Measurements from ENCODE around the gene DEF6. TPM values are rescaled to one million over a fixed set of nuclear protein-coding genes. Genes with fewer than 3 reads are reported as not detected.

The DEF6 gene
- total RNA-seq, 1 experiment from 2014 or later: 0.59 TPM

DNA sequence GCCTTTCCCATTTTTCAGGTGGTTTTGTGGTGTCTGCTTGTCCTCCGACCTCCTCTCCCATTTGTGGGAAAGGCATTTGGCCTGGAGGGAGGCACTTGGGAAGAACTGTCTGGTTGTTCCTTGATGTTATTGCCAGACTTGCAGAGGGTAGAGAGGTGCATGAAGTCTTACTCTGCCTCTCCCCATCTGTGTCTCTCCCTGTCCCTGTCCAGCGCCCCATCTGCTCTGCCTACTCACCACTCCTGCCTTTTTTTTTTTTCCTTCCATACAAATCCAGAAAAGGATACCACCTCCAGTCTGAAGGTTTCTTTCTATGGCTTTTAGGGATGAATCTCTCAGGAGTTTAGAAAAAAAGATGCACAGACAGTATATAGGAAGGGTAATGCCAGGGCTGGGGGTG lies 64.6 kb downstream of the DEF6 start:
- Histone ChIP-seq H3K4me1 (ENCODE audit: control insufficient read depth, insufficient read depth, low read length) (no peaks in the 10 kb centered on the region; the same call in 1 of the 2 replicates), H3K36me3 (ENCODE audit: control insufficient read depth, insufficient read depth, low read length) (no peaks in the 10 kb centered on the region), H3K4me3 (ENCODE audit: low read depth in 2 of 2, low read length in 2 of 2) (no peak overlapping the region), H3K9me3 (ENCODE audit: control insufficient read depth, insufficient read depth, low read depth, low read length) (no peaks in the 10 kb centered on the region), H3K27me3 (ENCODE audit: control insufficient read depth, insufficient read depth, low read length) (no peaks in the 10 kb centered on the region), H3K27ac (ENCODE audit: low read length) (no peak overlapping the region)
- no TSS peak for BruUV-seq (replicated peaks)
- TF ChIP-seq TCF7L2 (IDR thresholded peaks at IDR 0.05; ENCODE audit: low read depth, low read length): no peak
- TF ChIP-seq SIN3A (IDR thresholded peaks at IDR 0.05; ENCODE audit: borderline replicate concordance, insufficient read depth, low read depth, low read length): no peak
- TF ChIP-seq POLR2AphosphoS5 (IDR thresholded peaks at IDR 0.05; ENCODE audit: low read depth, low read length): no peak
- TF ChIP-seq, protein P1, sequence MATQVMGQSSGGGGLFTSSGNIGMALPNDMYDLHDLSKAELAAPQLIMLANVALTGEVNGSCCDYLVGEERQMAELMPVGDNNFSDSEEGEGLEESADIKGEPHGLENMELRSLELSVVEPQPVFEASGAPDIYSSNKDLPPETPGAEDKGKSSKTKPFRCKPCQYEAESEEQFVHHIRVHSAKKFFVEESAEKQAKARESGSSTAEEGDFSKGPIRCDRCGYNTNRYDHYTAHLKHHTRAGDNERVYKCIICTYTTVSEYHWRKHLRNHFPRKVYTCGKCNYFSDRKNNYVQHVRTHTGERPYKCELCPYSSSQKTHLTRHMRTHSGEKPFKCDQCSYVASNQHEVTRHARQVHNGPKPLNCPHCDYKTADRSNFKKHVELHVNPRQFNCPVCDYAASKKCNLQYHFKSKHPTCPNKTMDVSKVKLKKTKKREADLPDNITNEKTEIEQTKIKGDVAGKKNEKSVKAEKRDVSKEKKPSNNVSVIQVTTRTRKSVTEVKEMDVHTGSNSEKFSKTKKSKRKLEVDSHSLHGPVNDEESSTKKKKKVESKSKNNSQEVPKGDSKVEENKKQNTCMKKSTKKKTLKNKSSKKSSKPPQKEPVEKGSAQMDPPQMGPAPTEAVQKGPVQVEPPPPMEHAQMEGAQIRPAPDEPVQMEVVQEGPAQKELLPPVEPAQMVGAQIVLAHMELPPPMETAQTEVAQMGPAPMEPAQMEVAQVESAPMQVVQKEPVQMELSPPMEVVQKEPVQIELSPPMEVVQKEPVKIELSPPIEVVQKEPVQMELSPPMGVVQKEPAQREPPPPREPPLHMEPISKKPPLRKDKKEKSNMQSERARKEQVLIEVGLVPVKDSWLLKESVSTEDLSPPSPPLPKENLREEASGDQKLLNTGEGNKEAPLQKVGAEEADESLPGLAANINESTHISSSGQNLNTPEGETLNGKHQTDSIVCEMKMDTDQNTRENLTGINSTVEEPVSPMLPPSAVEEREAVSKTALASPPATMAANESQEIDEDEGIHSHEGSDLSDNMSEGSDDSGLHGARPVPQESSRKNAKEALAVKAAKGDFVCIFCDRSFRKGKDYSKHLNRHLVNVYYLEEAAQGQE (IDR thresholded peaks at IDR 0.05; ENCODE audit: insufficient read depth in 1 of 2, low read depth in 2 of 2, low read length in 1 of 2): no peak
- TF ChIP-seq, protein P2, sequence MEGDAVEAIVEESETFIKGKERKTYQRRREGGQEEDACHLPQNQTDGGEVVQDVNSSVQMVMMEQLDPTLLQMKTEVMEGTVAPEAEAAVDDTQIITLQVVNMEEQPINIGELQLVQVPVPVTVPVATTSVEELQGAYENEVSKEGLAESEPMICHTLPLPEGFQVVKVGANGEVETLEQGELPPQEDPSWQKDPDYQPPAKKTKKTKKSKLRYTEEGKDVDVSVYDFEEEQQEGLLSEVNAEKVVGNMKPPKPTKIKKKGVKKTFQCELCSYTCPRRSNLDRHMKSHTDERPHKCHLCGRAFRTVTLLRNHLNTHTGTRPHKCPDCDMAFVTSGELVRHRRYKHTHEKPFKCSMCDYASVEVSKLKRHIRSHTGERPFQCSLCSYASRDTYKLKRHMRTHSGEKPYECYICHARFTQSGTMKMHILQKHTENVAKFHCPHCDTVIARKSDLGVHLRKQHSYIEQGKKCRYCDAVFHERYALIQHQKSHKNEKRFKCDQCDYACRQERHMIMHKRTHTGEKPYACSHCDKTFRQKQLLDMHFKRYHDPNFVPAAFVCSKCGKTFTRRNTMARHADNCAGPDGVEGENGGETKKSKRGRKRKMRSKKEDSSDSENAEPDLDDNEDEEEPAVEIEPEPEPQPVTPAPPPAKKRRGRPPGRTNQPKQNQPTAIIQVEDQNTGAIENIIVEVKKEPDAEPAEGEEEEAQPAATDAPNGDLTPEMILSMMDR (IDR thresholded peaks at IDR 0.05): no peak
- in situ Hi-C loops (cut with HindIII; ENCODE audit: low pct_unique_long_range_greater_than_20kb, low sequenced_read_pairs): no loop called here
- intact Hi-C loops (cut with micrococcal nuclease; ENCODE audit: unreplicated experiment): no loop called here
- no peak for ATAC-seq
- ChIA-PET CTCF (no interaction called here), POLR2A (no interaction called here)
- DNase-seq (ENCODE audit: low read depth, low spot score): no peak

DNA sequence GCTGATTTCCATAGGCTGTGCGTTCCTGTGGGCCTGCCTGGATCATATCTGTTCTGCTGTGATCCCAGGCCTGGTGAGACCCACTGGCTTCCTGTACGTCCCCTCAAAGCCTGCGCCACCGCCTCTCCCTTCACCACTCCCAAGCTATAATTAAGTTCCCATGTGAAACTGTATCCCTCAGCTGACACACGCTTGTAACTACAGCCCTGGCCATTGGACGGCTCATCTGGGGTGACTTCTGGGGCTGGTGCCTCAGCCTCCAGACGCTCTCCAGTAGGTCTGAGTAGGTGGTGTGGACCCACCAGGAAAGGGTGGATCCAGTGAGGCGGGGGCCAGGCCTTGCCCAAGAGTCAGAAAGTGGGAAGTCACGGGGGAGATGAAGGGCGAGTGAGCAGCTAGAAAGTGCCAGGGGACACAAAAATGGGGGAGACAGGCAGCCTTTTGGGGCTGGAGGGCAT lies 65.7 kb downstream of the DEF6 start:
- intact Hi-C loops (cut with micrococcal nuclease; ENCODE audit: unreplicated experiment): no loop called here
- H3K36me3 ChIP-seq (ENCODE audit: control insufficient read depth, insufficient read depth, low read length): no peaks in the 10 kb centered on the region
- TF ChIP-seq, protein P2 (IDR thresholded peaks at IDR 0.05): no peak
- TF ChIP-seq, protein P1 (IDR thresholded peaks at IDR 0.05; ENCODE audit: insufficient read depth in 1 of 2, low read depth in 2 of 2, low read length in 1 of 2): no peak
- TF ChIP-seq SIN3A (IDR thresholded peaks at IDR 0.05; ENCODE audit: borderline replicate concordance, insufficient read depth, low read depth, low read length) (no peak), POLR2AphosphoS5 (IDR thresholded peaks at IDR 0.05; ENCODE audit: low read depth, low read length) (no peak), TCF7L2 (IDR thresholded peaks at IDR 0.05; ENCODE audit: low read depth, low read length) (no peak)
- no peak for DNase-seq (ENCODE audit: low read depth, low spot score)
- H3K9me3 ChIP-seq (ENCODE audit: control insufficient read depth, insufficient read depth, low read depth, low read length): no peaks in the 10 kb centered on the region
- BruUV-seq (replicated peaks): no TSS peak
- CTCF ChIA-PET: no interaction called here
- in situ Hi-C loops (cut with HindIII; ENCODE audit: low pct_unique_long_range_greater_than_20kb, low sequenced_read_pairs): no loop called here
- POLR2A ChIA-PET: interaction anchor here (0.6 kb wide), 1 partner anchor 280 kb away, joined by 4 read pairs; no protein-coding TSS in a partner anchor
- no peak for ATAC-seq
- H3K4me3 ChIP-seq (ENCODE audit: low read depth in 2 of 2, low read length in 2 of 2): no peak overlapping the region
- no peaks in the 10 kb centered on the region; the same call in 1 of the 2 replicates for H3K4me1 ChIP-seq (ENCODE audit: control insufficient read depth, insufficient read depth, low read length)
- no peaks in the 10 kb centered on the region for H3K27me3 ChIP-seq (ENCODE audit: control insufficient read depth, insufficient read depth, low read length)
- H3K27ac ChIP-seq (ENCODE audit: low read length): no peak overlapping the region

All from Panc1 (cell line).